ENCODE data around the gene COBL.

COBL gene

DNA sequence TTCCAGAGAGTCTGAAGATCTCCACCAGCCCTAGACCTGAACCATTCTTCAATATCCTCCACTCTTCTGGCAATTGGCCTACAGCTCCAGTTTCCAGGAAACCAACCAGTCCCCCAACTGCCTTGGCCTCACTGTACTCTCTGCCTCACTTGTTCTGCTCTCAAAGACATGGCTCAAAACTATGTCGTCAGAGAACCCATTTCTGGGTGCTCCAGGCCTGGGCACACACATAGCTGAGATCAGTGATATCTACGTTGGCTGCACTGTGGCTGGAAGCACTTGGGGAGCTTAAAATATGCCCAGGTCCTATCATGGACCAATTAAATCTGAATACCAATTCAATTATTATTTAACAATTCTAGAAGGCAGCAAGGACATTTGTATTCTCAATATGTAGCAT, 93.1 kb downstream of the COBL start:
- TF ChIP-seq, protein P1, sequence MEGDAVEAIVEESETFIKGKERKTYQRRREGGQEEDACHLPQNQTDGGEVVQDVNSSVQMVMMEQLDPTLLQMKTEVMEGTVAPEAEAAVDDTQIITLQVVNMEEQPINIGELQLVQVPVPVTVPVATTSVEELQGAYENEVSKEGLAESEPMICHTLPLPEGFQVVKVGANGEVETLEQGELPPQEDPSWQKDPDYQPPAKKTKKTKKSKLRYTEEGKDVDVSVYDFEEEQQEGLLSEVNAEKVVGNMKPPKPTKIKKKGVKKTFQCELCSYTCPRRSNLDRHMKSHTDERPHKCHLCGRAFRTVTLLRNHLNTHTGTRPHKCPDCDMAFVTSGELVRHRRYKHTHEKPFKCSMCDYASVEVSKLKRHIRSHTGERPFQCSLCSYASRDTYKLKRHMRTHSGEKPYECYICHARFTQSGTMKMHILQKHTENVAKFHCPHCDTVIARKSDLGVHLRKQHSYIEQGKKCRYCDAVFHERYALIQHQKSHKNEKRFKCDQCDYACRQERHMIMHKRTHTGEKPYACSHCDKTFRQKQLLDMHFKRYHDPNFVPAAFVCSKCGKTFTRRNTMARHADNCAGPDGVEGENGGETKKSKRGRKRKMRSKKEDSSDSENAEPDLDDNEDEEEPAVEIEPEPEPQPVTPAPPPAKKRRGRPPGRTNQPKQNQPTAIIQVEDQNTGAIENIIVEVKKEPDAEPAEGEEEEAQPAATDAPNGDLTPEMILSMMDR (IDR thresholded peaks at IDR 0.05; ENCODE audit: insufficient read depth, low read length, poor library complexity, severe bottlenecking): no peak
- H3K36me3 ChIP-seq (ENCODE audit: control insufficient read depth, insufficient read depth, low read length): no peaks in the 10 kb centered on the region
- H3K27me3 ChIP-seq (replicated peaks; ENCODE audit: control insufficient read depth, insufficient read depth, low read length): no peaks in the 10 kb centered on the region
- DNase-seq (ENCODE audit: extremely low read depth, insufficient read length): no peak
- no peak overlapping the region for H3K4me3 ChIP-seq (replicated peaks; ENCODE audit: low read depth, low read length)

DNA sequence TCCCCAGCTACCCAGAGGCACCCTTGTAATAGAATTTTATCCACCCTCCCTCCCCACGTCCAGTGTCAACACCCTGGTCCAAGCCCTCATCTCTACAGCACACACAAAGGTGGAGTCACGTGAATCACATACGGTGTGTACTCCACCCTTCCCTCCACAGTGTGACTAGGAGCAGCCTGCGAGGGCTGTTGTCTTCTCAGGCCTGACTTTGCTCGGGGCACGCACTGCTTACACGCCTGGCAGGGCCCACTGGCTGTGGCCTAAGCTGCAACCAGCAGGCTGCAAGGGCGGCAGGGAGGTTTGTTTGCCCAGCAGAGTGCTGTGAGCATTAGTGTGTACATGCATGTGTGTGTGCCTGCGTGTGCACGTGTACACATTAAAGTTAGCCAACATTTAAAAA, 93.7 kb downstream of the COBL start:
- TF ChIP-seq, protein P1 (IDR thresholded peaks at IDR 0.05; ENCODE audit: insufficient read depth, low read length, poor library complexity, severe bottlenecking): no peak
- no peak for DNase-seq (ENCODE audit: extremely low read depth, insufficient read length)
- no peak overlapping the region for H3K4me3 ChIP-seq (replicated peaks; ENCODE audit: low read depth, low read length)
- H3K36me3 ChIP-seq (ENCODE audit: control insufficient read depth, insufficient read depth, low read length): no peaks in the 10 kb centered on the region
- H3K27me3 ChIP-seq (replicated peaks; ENCODE audit: control insufficient read depth, insufficient read depth, low read length): no peaks in the 10 kb centered on the region

DNA sequence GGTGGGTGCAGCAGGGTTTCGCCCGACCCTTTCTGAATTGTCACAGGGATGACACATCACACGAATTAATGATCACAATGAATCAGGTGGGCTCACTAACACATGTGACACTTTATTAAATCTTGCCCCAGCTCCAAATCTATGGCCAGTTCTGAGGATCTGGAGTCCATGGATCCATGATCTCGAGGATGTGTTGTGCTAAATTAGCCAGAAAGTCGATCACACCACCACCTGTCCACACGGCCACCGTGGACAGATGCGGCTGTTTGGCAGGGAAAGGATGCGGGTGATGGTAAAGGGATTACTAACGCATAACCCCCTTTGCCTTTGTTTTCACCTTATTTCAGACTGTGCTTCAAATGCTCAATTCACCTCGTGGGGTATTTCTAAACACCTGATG, 96.4 kb downstream of the COBL start:
- DNase-seq (ENCODE audit: extremely low read depth, insufficient read length): no peak
- Histone ChIP-seq H3K27me3 (replicated peaks; ENCODE audit: control insufficient read depth, insufficient read depth, low read length) (no peaks in the 10 kb centered on the region), H3K4me3 (replicated peaks; ENCODE audit: low read depth, low read length) (no peak overlapping the region), H3K36me3 (ENCODE audit: control insufficient read depth, insufficient read depth, low read length) (no peaks in the 10 kb centered on the region)
- TF ChIP-seq, protein P1 (IDR thresholded peaks at IDR 0.05; ENCODE audit: insufficient read depth, low read length, poor library complexity, severe bottlenecking): no peak

DNA sequence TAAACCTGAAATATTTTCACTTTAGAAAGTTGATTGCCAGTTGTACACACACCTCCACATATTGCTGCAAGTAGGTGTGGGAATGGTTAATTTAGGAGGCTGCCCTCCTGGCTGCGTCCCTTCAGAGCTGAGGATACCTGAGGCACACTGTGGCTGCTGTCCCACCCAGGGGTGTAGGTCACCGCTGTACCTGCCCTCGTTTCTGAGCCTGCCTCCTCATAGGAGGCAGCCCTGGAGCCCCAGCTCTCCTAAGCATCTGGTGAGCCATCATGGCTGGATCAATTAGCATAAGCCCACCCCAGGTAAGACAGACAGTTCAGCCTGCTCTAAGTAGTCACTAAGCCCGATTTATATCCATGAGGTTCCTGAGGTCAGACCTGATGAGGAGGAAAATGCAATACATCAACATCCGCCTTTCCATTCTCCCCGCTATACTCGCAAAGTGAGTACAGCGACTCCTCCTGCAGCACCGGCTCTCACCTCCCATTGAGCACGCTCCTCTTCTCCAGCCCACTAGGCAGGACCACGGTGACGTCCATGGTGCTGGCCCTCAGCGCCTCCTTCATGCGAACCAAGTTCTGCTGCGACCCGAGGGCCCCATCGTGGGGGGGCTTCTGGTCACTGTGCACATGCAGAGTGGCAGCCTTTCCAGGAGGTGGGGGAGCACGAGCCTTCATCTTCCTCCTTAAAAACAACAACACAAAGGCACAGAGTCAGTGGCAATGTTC, 97.2 kb downstream of the COBL start:
- DNase-seq (ENCODE audit: extremely low read depth, insufficient read length): no peak
- H3K36me3 ChIP-seq (ENCODE audit: control insufficient read depth, insufficient read depth, low read length): no peaks in the 10 kb centered on the region
- H3K4me3 ChIP-seq (replicated peaks; ENCODE audit: low read depth, low read length): no peak overlapping the region
- TF ChIP-seq, protein P1 (IDR thresholded peaks at IDR 0.05; ENCODE audit: insufficient read depth, low read length, poor library complexity, severe bottlenecking): no peak
- no peaks in the 10 kb centered on the region for H3K27me3 ChIP-seq (replicated peaks; ENCODE audit: control insufficient read depth, insufficient read depth, low read length)

DNA sequence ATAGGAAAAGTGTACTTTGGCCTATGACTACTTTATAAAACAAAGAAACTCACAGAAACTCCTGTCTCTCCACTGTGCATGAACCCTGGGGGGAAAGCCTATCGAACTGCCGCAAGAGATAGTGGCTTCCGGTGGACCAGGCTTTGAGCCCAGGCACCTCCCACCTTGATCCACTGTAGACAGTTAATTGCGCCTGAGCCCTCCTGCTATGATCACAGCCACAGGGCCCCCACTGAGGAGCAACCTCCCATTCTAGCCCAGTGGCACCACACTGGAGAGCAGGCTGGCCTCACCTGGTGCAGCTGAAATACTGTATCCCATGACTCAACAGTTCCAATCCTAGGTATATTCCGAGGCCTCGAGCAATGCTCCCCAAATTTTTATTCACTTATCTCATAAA, 98.8 kb downstream of the COBL start:
- TF ChIP-seq, protein P1 (IDR thresholded peaks at IDR 0.05; ENCODE audit: insufficient read depth, low read length, poor library complexity, severe bottlenecking): no peak
- no peaks in the 10 kb centered on the region for H3K36me3 ChIP-seq (ENCODE audit: control insufficient read depth, insufficient read depth, low read length)
- no peaks in the 10 kb centered on the region for H3K27me3 ChIP-seq (replicated peaks; ENCODE audit: control insufficient read depth, insufficient read depth, low read length)
- no peak overlapping the region for H3K4me3 ChIP-seq (replicated peaks; ENCODE audit: low read depth, low read length)
- no peak for DNase-seq (ENCODE audit: extremely low read depth, insufficient read length)

DNA sequence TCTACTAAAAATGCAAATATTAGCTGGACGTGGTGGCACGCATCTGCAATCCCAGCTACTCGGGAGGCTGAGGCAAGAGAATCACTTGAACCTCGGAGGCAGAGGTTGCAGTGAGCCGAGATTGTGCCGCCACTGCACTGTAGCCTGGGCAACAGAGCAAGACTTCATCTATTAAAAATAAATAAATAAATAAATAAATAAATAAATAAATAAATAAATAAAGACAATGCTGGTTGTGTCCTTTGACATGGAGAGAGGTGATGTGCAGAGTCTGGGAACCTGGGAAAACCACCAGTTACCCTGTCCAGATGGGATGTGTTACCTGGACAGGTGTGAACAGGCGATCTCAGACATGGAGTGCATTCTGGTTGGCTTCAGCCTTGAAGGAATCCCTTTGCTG, 102.5 kb downstream of the COBL start:
- no peaks in the 10 kb centered on the region for H3K36me3 ChIP-seq (ENCODE audit: control insufficient read depth, insufficient read depth, low read length)
- H3K27me3 ChIP-seq (replicated peaks; ENCODE audit: control insufficient read depth, insufficient read depth, low read length): no peaks in the 10 kb centered on the region
- no peak overlapping the region for H3K4me3 ChIP-seq (replicated peaks; ENCODE audit: low read depth, low read length)
- no peak for DNase-seq (ENCODE audit: extremely low read depth, insufficient read length)
- TF ChIP-seq, protein P1 (IDR thresholded peaks at IDR 0.05; ENCODE audit: insufficient read depth, low read length, poor library complexity, severe bottlenecking): no peak

Data from GM06990 (cell line).